ENCODE data around the gene UBQLNL.

DNA sequence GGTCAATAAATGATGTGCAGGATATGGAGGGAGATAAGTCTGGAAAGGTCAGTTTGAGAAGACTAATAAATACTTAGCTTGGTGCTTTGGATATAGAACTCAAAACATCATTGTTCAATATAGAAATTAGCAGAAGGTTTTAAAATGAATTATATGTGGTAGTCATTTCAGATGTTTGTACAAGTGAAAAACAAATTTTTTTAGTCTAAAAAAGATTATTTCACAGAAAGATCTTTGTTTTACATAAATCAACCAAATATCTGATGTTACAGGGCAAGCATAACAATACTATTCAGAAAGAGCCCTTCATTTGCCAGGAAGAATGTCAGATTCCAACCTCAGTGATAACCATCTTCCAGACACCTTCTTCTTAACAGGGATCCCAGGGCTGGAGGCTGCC lies 28.1 kb downstream of the UBQLNL start, which contains the start of gene OR52D1:
- TF ChIP-seq, protein P1, sequence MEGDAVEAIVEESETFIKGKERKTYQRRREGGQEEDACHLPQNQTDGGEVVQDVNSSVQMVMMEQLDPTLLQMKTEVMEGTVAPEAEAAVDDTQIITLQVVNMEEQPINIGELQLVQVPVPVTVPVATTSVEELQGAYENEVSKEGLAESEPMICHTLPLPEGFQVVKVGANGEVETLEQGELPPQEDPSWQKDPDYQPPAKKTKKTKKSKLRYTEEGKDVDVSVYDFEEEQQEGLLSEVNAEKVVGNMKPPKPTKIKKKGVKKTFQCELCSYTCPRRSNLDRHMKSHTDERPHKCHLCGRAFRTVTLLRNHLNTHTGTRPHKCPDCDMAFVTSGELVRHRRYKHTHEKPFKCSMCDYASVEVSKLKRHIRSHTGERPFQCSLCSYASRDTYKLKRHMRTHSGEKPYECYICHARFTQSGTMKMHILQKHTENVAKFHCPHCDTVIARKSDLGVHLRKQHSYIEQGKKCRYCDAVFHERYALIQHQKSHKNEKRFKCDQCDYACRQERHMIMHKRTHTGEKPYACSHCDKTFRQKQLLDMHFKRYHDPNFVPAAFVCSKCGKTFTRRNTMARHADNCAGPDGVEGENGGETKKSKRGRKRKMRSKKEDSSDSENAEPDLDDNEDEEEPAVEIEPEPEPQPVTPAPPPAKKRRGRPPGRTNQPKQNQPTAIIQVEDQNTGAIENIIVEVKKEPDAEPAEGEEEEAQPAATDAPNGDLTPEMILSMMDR (IDR thresholded peaks at IDR 0.05), result no peak
- TF ChIP-seq POLR2AphosphoS5 (IDR thresholded peaks at IDR 0.05; ENCODE audit: low read depth, low read length), result no peak

Data from Panc1 (cell line).